ENCODE results near the gene ALLC.

GRCh38 chr2:3737128-3737527, 79.1 kb downstream of the ALLC start:
- TF ChIP-seq CTCF (conservative IDR thresholded peaks at IDR 0.05; ENCODE audit: low read depth in 2 of 2), result no peak
- TF ChIP-seq EZH2 (IDR thresholded peaks at IDR 0.05; ENCODE audit: low read depth, unreplicated experiment), result no peak

Measured in GM23338 (cell line).